Mucosa of gallbladder (tissue), 1 donor: ENCODE data around the gene FAM227A. TPM values are rescaled to one million over a fixed set of nuclear protein-coding genes. Genes with fewer than 3 reads are reported as not detected.
A peak's percentile ranks its signal among the peaks of the same experiment; 100 is the strongest.

Experiments
- DNase-seq: peaks from one replicate; pipeline ENCODE4 v3.0.0-alpha.2; 2020; ENCODE audit warnings: low spot score
- total RNA-seq: library from RNA; stranded (reverse); gene quantifications from one replicate; pipeline ENCODE4 v1.2.1, GENCODE V29; 2021
- donor health status: DM: no; HTN: no; CAD: no.

FAM227A gene
- 5.1 TPM for total RNA-seq

- peak; percentile 86 for DNase-seq
Measured at GRCh38 chr22:38656256-38657044, at the start of gene FAM227A, which contains the start of gene CBY1. TSS of gene FAM227A (minus strand) at chr22:38656392. CDS start at chr22:38650168, 6,224 bp downstream. TSS of gene CBY1 (plus strand) at chr22:38656638. CDS start at chr22:38668055, 11,417 bp downstream.

GRCh38 chr22:38705235-38706100 lies 49.3 kb upstream of the FAM227A start, which contains the start of gene GTPBP1:
TSS of gene GTPBP1 (plus strand) at chr22:38705944. CDS start at chr22:38705956, 12 bp downstream.
- DNase-seq: peak; percentile 100

- no peak for DNase-seq
Measured at GRCh38 chr22:38704654-38705234, 48.6 kb upstream of the FAM227A start.

- peak; percentile 97 for DNase-seq
Measured at GRCh38 chr22:38700789-38701628, 44.8 kb upstream of the FAM227A start, which contains the start of gene JOSD1. TSS of gene JOSD1 (minus strand) at chr22:38700943. CDS start at chr22:38699987, 956 bp downstream.

- DNase-seq: peak; percentile 58
Measured at GRCh38 chr22:38700270-38700788, 44.1 kb upstream of the FAM227A start.

GRCh38 chr22:38699784-38700183 lies 43.6 kb upstream of the FAM227A start:
- no peak for DNase-seq

- no peak for DNase-seq
Measured at GRCh38 chr22:38699143-38699542, 43.0 kb upstream of the FAM227A start.

- no peak for DNase-seq
Measured at GRCh38 chr22:38698407-38699094, 42.4 kb upstream of the FAM227A start.

- DNase-seq: no peak
Measured at GRCh38 chr22:38697425-38698089, 41.4 kb upstream of the FAM227A start.

GRCh38 chr22:38696606-38697424 lies 40.6 kb upstream of the FAM227A start:
- no peak for DNase-seq

- DNase-seq: no peak
Measured at GRCh38 chr22:38694940-38695339, 38.7 kb upstream of the FAM227A start.

- no peak for DNase-seq
Measured at GRCh38 chr22:38694049-38694448, 37.9 kb upstream of the FAM227A start.

- no peak for DNase-seq
Measured at GRCh38 chr22:38689651-38690050, 33.5 kb upstream of the FAM227A start.

- no peak for DNase-seq
Measured at GRCh38 chr22:38685761-38686160, 29.6 kb upstream of the FAM227A start.

- DNase-seq: no peak
Measured at GRCh38 chr22:38684895-38685294, 28.7 kb upstream of the FAM227A start.

GRCh38 chr22:38681582-38682335 lies 25.6 kb upstream of the FAM227A start, which contains the start of gene TOMM22:
TSS of gene TOMM22 (plus strand) at chr22:38681957. CDS start at chr22:38681979, 22 bp downstream.
- DNase-seq: peak; percentile 90

- DNase-seq: no peak
Measured at GRCh38 chr22:38675833-38676232, 19.6 kb upstream of the FAM227A start.

- DNase-seq: no peak
Measured at GRCh38 chr22:38674888-38675287, 18.7 kb upstream of the FAM227A start.
